ENCODE results near the gene SEMA4B.
"Not testable (repeated sequence)": the region's sequence is repeated elsewhere in the genome, so short reads cannot be mapped to it uniquely, and the experiment has no call there.

GRCh38 chr15:90188065-90188464 is 13.1 kb upstream of the SEMA4B start:
- TF ChIP-seq CTCF (optimal IDR thresholded peaks at IDR 0.05 in 1 of 3, IDR thresholded peaks at IDR 0.05 in 1 of 3, conservative IDR thresholded peaks at IDR 0.05 in 1 of 3; ENCODE audit: extremely low read depth in 1 of 3, insufficient read depth in 2 of 3, low read length in 3 of 3); EZH2 (IDR thresholded peaks at IDR 0.05; ENCODE audit: low read length): not testable (repeated sequence)

All from keratinocyte (primary cell).